K562 (cell line): ENCODE data around the gene SLC5A5. TPM values are rescaled to one million over a fixed set of nuclear protein-coding genes. Genes with fewer than 3 reads are reported as not detected.
A peak's percentile ranks its signal among the peaks of the same experiment; 100 is the strongest.

ENCODE experiments used
- E2F3 ChIP-seq: fragments of 250-450 bp; sonication (Bioruptor Pico); IDR thresholded peaks from 2 replicates; pipeline ENCODE4 v1.4.0; 2020; ENCODE audit warnings: mild to moderate bottlenecking
- JUN ChIP-seq, 2 experiments: sonication (generic) in 1 of 2; formaldehyde crosslinking in 1 of 2; IDR thresholded peaks; 2 replicates each; pipeline versions ENCODE4 v1.6.1 to v1.8.0; 2012 to 2022; ENCODE audit warnings: borderline replicate concordance in 2 of 2, mild to moderate bottlenecking in 2 of 2, improper control_type of control experiment in 1 of 2, low read depth in 1 of 2, low read length in 1 of 2, missing genetic modification reagents in 1 of 2
- PHB2 ChIP-seq: fragments of 450-650 bp; IDR thresholded peaks from 2 replicates; pipeline ENCODE4 v1.6.1; 2017; ENCODE audit warnings: low read depth
- RBM22 ChIP-seq: fragments of 200-400 bp; formaldehyde crosslinking; IDR thresholded peaks from 2 replicates; pipeline ENCODE4 v1.6.1; 2018; ENCODE audit warnings: low read length, low read depth; ENCODE audit not compliant: poor library complexity, severe bottlenecking
- polyA plus RNA-seq, 8 experiments: library from polyadenylated mRNA; depleted of rRNA in 4 of 8; stranded (reverse) in 5 of 8; unstranded in 3 of 8; fragments of >200 nt; fragmentation: Nextera tagmentation in 2 of 8; fragmentation: Illumina TruSeq in 1 of 8; extraction: Ambion mirVana in 2 of 8; extraction: Trizol in 1 of 8; gene quantifications; 2 replicates each; pipeline versions ENCODE4 v1.2.1 to v1.2.3, GENCODE V29; 2011 to 2014; ENCODE audit warnings: inconsistent platforms in 1 of 8, missing spikeins in 1 of 8
- total RNA-seq, 7 experiments: library from RNA; depleted of rRNA in 6 of 7; stranded (reverse); fragments of >200 nt in 6 of 7; fragmentation: Illumina TruSeq in 2 of 7; extraction: Trizol in 2 of 7; gene quantifications; 2 replicates each; pipeline versions ENCODE4 v1.2.1 to v1.2.3, GENCODE V29; 2011 to 2021; ENCODE audit warnings: low replicate concordance in 1 of 7
- TF ChIP-seq, protein P1 (sequence below): fragments of 450-650 bp; formaldehyde crosslinking; IDR thresholded peaks from 2 replicates; pipeline ENCODE4 v1.4.0; 2022; ENCODE audit warnings: missing genetic modification characterization
- TF ChIP-seq, protein P2 (sequence below): fragments of 450-650 bp; formaldehyde crosslinking; IDR thresholded peaks from 2 replicates; pipeline ENCODE4 v1.4.0; 2020; ENCODE audit warnings: mild to moderate bottlenecking

The SLC5A5 gene
- total and polyA plus RNA-seq, 9 of the 15 experiments (the other 6 are each of a cell fraction or from before 2014, with no cell fraction given) = 0.10 to 0.73 (median 0.23) TPM

DNA sequence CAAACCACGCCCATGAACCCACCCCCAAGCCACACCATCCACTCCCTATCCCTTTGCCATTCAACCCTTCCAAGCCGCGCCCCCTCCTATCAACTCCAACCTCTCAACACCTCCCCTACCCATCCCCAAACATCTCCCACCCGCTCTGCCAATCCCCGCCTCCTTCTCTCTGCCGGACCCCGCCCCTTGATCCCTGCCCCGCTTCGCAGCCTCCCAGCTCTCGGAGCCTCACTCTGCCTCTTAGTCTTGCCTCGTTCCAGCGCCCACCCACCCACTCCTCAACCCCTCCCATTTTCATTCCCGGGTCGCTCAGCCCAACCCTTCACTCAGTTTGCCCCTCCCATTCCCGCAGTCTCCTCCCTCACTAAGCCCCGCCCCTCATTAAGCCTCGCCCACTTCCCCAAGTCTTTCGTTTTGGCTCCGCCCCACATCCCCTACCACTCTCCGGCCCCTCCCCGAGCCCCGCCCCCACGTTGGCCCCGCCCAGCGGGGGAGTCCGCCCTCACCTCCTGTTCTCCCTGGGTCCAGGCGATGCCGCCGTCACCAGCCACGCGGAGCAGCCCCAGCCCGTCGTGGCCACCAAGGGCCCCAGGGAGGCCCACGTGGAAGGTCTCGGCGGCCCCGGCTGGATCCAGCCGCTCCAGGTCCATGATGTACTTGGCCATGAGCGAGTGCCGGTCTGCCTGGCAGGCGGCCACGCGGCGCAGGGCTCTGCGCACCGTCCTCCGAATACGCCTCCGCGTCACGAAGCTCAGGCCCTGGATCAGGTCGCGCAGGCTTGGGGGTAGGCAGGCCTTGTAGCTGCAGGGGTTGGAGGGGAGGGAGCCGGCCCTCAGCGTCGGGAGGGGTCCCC is 29.7 kb upstream of the SLC5A5 start (continued):
- TF ChIP-seq, protein P1, sequence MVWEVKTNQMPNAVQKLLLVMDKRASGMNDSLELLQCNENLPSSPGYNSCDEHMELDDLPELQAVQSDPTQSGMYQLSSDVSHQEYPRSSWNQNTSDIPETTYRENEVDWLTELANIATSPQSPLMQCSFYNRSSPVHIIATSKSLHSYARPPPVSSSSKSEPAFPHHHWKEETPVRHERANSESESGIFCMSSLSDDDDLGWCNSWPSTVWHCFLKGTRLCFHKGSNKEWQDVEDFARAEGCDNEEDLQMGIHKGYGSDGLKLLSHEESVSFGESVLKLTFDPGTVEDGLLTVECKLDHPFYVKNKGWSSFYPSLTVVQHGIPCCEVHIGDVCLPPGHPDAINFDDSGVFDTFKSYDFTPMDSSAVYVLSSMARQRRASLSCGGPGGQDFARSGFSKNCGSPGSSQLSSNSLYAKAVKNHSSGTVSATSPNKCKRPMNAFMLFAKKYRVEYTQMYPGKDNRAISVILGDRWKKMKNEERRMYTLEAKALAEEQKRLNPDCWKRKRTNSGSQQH (CRISPR knock-in tag) = 0 out of 2 replicates have a peak, but pooled peaks have one; percentile 43
- TF ChIP-seq RBM22 (no peak), E2F3 (peak; percentile 81), JUN (IDR thresholded peaks at IDR 0.05; ENCODE audit: borderline replicate concordance, low read depth, low read length) (no peak), JUN (CRISPR knock-in tag; IDR thresholded peaks at IDR 0.05; ENCODE audit: borderline replicate concordance) (0 out of 2 replicates have a peak, but pooled peaks have one; percentile 30), PHB2 (0 out of 2 replicates have a peak, but pooled peaks have one; percentile 17)
- TF ChIP-seq, protein P2, sequence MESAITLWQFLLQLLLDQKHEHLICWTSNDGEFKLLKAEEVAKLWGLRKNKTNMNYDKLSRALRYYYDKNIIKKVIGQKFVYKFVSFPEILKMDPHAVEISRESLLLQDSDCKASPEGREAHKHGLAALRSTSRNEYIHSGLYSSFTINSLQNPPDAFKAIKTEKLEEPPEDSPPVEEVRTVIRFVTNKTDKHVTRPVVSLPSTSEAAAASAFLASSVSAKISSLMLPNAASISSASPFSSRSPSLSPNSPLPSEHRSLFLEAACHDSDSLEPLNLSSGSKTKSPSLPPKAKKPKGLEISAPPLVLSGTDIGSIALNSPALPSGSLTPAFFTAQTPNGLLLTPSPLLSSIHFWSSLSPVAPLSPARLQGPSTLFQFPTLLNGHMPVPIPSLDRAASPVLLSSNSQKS (CRISPR knock-in tag) = no peak
